Measurements from ENCODE around the gene OR10J4. TPM values are rescaled to one million over a fixed set of nuclear protein-coding genes. Genes with fewer than 3 reads are reported as not detected.

The OR10J4 gene
- total RNA-seq = not detected
- polyA plus RNA-seq = not detected

GRCh38 chr1:159431904-159432303 is at the start of gene OR10J4:
Gene OR10J4 (plus strand): TSS chr1:159432204.
- peaks cover 3 to 12% of the 10 kb centered on the region in 2 donors for H3K27me3 Mint-ChIP-seq
- CTCF ChIA-PET = no interaction called here

DNA sequence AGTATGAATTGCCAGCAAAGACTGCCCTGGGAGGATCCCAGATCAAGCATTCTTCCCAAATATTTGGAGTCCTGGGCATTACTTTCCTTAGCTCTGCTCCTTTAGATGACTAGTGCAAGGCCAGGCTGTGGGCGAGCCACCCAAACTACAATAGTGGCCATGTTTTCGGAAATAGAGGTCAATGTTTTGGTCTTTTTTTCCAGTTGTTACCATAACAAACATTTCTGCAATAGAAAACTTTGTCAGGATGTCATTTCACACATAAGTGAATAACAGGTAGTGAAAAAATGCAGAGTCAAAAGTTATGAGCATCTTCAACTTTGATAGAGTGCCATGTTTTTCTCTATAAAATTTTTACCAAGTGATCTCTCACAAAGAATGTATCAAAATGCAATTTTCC is 25.2 kb upstream of the OR10J4 start:
- H3K27ac ChIP-seq (ENCODE audit: low read depth, low read length) = no peak overlapping the region
- ChIA-PET POLR2A (no interaction called here), CTCF (no interaction called here)
- H3K27me3 ChIP-seq (ENCODE audit: insufficient read depth, low read length, poor library complexity, severe bottlenecking) = no peaks in the 10 kb centered on the region
- peaks cover 2 to 3% of the 10 kb centered on the region in 2 donors for H3K27me3 Mint-ChIP-seq
- H3K4me1 ChIP-seq (ENCODE audit: insufficient read depth, low read length) = no peaks in the 10 kb centered on the region
- no peak overlapping the region for H3K4me3 ChIP-seq (ENCODE audit: low read length)
- H3K27ac Mint-ChIP-seq = no peak overlapping the region
- no peak overlapping the region for H3K4me3 Mint-ChIP-seq
- no peaks in the 10 kb centered on the region for H3K36me3 ChIP-seq (ENCODE audit: insufficient read depth, low read length)
- DNase-seq = no peak
- H3K9me3 ChIP-seq (ENCODE audit: low read length) = no peaks in the 10 kb centered on the region
- H3K9me3 Mint-ChIP-seq = peaks cover 0 to 1% (median 0%) of the 10 kb centered on the region in 5 donors
- H3K4me1 Mint-ChIP-seq = no peaks in the 10 kb centered on the region
- H3K36me3 Mint-ChIP-seq = no peaks in the 10 kb centered on the region

More at GRCh38 chr1:159431904-159432303, at the start of gene OR10J4:
- POLR2A ChIA-PET = no interaction called here
- Mint-ChIP-seq H3K36me3 (no peaks in the 10 kb centered on the region), H3K4me1 (no peaks in the 10 kb centered on the region), H3K27ac (no peak within 1 kb of the TSS), H3K4me3 (no peak within 1 kb of the TSS), H3K9me3 (peaks cover 0 to 2% (median 0%) of the 10 kb centered on the region in 5 donors)
- no peaks in the 10 kb centered on the region for H3K9me3 ChIP-seq (ENCODE audit: low read length)
- no peaks in the 10 kb centered on the region for H3K36me3 ChIP-seq (ENCODE audit: insufficient read depth, low read length)
- H3K4me1 ChIP-seq (ENCODE audit: insufficient read depth, low read length) = no peaks in the 10 kb centered on the region
- H3K27ac ChIP-seq (ENCODE audit: low read depth, low read length) = no peak within 1 kb of the TSS
- DNase-seq = no peak
- H3K27me3 ChIP-seq (ENCODE audit: insufficient read depth, low read length, poor library complexity, severe bottlenecking) = no peaks in the 10 kb centered on the region
- no peak within 1 kb of the TSS for H3K4me3 ChIP-seq (ENCODE audit: low read length)

GRCh38 chr1:159408862-159409400 is 23.1 kb upstream of the OR10J4 start:
- H3K27me3 Mint-ChIP-seq = peaks cover 2 to 3% of the 10 kb centered on the region in 2 donors
- H3K27ac Mint-ChIP-seq = no peak overlapping the region
- H3K4me1 Mint-ChIP-seq = no peaks in the 10 kb centered on the region
- Histone ChIP-seq H3K27me3 (ENCODE audit: insufficient read depth, low read length, poor library complexity, severe bottlenecking) (no peaks in the 10 kb centered on the region), H3K9me3 (ENCODE audit: low read length) (no peaks in the 10 kb centered on the region), H3K4me1 (ENCODE audit: insufficient read depth, low read length) (no peaks in the 10 kb centered on the region), H3K27ac (ENCODE audit: low read depth, low read length) (no peak overlapping the region), H3K36me3 (ENCODE audit: insufficient read depth, low read length) (no peaks in the 10 kb centered on the region), H3K4me3 (ENCODE audit: low read length) (no peak overlapping the region)
- no peaks in the 10 kb centered on the region for H3K36me3 Mint-ChIP-seq
- CTCF ChIA-PET = no interaction called here
- H3K4me3 Mint-ChIP-seq = no peak overlapping the region
- DNase-seq = no peak
- peaks cover 0 to 3% (median 1%) of the 10 kb centered on the region in 5 donors for H3K9me3 Mint-ChIP-seq
- POLR2A ChIA-PET = no interaction called here

DNA sequence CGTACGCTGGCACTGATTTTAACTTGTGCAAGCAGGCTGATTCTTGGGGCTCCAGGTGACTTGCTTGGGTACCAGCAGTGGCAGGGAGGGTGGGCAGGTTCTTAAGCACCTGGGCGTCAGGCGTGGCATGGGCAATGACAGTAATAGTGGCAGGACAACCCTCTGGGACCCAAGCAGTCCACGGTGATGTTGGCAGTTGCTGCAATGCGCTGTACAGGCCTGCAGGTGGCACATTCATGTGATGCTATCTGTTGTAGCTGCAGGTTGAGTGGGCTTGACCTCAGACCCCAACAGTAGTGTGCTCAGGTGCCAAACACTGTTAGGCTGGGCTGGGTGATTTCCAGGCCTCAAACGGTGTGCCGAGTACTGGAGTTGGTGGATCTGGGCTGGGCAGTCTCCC is 10.2 kb upstream of the OR10J4 start:
- H3K4me3 Mint-ChIP-seq = no peak overlapping the region
- CTCF ChIA-PET = no interaction called here

GRCh38 chr1:159428536-159428935 is 3.5 kb upstream of the OR10J4 start:
- Histone ChIP-seq H3K4me3 (ENCODE audit: low read length) (no peak overlapping the region), H3K36me3 (ENCODE audit: insufficient read depth, low read length) (no peaks in the 10 kb centered on the region), H3K9me3 (ENCODE audit: low read length) (no peaks in the 10 kb centered on the region), H3K27me3 (ENCODE audit: insufficient read depth, low read length, poor library complexity, severe bottlenecking) (no peaks in the 10 kb centered on the region), H3K27ac (ENCODE audit: low read depth, low read length) (no peak overlapping the region), H3K4me1 (ENCODE audit: insufficient read depth, low read length) (no peaks in the 10 kb centered on the region)
- H3K27me3 Mint-ChIP-seq = peaks cover 4 to 11% of the 10 kb centered on the region in 2 donors
- H3K27ac Mint-ChIP-seq = no peak overlapping the region
- POLR2A ChIA-PET = no interaction called here
- no peak overlapping the region for H3K4me3 Mint-ChIP-seq
- CTCF ChIA-PET = no interaction called here
- no peaks in the 10 kb centered on the region for H3K4me1 Mint-ChIP-seq
- no peaks in the 10 kb centered on the region for H3K36me3 Mint-ChIP-seq
- no peak for DNase-seq
- no peaks in the 10 kb centered on the region for H3K9me3 Mint-ChIP-seq

More for the DNA sequence above, 10.2 kb upstream of the OR10J4 start:
- H3K36me3 Mint-ChIP-seq = peaks cover 0 to 3% (median 0%) of the 10 kb centered on the region in 3 donors
- H3K9me3 Mint-ChIP-seq = peaks cover 24 to 34% (median 32%) of the 10 kb centered on the region in 5 donors
- no peak overlapping the region for H3K27ac ChIP-seq (ENCODE audit: low read depth, low read length)
- peaks cover 9 to 16% of the 10 kb centered on the region in 2 donors for H3K27me3 Mint-ChIP-seq
- DNase-seq = no peak
- no peaks in the 10 kb centered on the region for H3K27me3 ChIP-seq (ENCODE audit: insufficient read depth, low read length, poor library complexity, severe bottlenecking)
- peaks cover 4% of the 10 kb centered on the region for H3K9me3 ChIP-seq (ENCODE audit: low read length)
- H3K4me1 Mint-ChIP-seq = no peaks in the 10 kb centered on the region
- no peak overlapping the region for H3K27ac Mint-ChIP-seq
- POLR2A ChIA-PET = no interaction called here
- H3K4me1 ChIP-seq (ENCODE audit: insufficient read depth, low read length) = no peaks in the 10 kb centered on the region
- H3K36me3 ChIP-seq (ENCODE audit: insufficient read depth, low read length) = no peaks in the 10 kb centered on the region
- no peak overlapping the region for H3K4me3 ChIP-seq (ENCODE audit: low read length)

- H3K27me3 Mint-ChIP-seq = peaks cover 4 to 11% of the 10 kb centered on the region in 2 donors
- no peak overlapping the region for H3K4me3 Mint-ChIP-seq
- Histone ChIP-seq H3K36me3 (ENCODE audit: insufficient read depth, low read length) (no peaks in the 10 kb centered on the region), H3K4me1 (ENCODE audit: insufficient read depth, low read length) (no peaks in the 10 kb centered on the region), H3K27me3 (ENCODE audit: insufficient read depth, low read length, poor library complexity, severe bottlenecking) (no peaks in the 10 kb centered on the region), H3K9me3 (ENCODE audit: low read length) (no peaks in the 10 kb centered on the region), H3K4me3 (ENCODE audit: low read length) (no peak overlapping the region), H3K27ac (ENCODE audit: low read depth, low read length) (no peak overlapping the region)
- H3K36me3 Mint-ChIP-seq = no peaks in the 10 kb centered on the region
- H3K9me3 Mint-ChIP-seq = no peaks in the 10 kb centered on the region
- POLR2A ChIA-PET = no interaction called here
- DNase-seq = no peak
- no peaks in the 10 kb centered on the region for H3K4me1 Mint-ChIP-seq
- no peak overlapping the region for H3K27ac Mint-ChIP-seq
- CTCF ChIA-PET = no interaction called here
These were observed 2.7 kb upstream of the OR10J4 start for GRCh38 chr1:159429074-159429861.

DNA sequence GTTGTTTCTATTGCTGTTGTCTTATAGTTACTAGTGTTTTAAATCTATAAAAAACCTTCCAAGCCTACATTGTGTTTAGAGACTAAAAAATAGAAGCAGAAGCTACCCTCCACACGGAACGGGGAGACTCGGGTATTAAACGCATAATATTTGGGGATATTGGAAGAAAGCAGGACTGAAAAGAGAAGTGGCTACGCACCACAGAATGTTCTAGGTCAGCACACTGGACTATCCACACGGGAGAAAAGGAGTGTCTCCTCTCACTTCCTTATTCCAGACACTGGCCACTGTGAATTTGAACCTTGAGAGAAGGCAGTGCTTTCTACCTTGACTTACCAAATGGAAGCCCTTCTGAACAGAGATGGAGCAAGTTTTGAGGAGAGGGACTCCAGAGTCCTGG is 1.0 kb upstream of the OR10J4 start:
- no peaks in the 10 kb centered on the region for H3K36me3 ChIP-seq (ENCODE audit: insufficient read depth, low read length)
- H3K27me3 Mint-ChIP-seq = peaks cover 3 to 8% of the 10 kb centered on the region in 2 donors
- H3K9me3 ChIP-seq (ENCODE audit: low read length) = no peaks in the 10 kb centered on the region
- no peak overlapping the region for H3K4me3 Mint-ChIP-seq
- H3K27ac Mint-ChIP-seq = no peak overlapping the region
- no peaks in the 10 kb centered on the region for H3K4me1 Mint-ChIP-seq
- no peak overlapping the region for H3K27ac ChIP-seq (ENCODE audit: low read depth, low read length)
- H3K9me3 Mint-ChIP-seq = peaks cover 0 to 2% (median 0%) of the 10 kb centered on the region in 5 donors
- ChIA-PET POLR2A (no interaction called here), CTCF (no interaction called here)
- no peaks in the 10 kb centered on the region for H3K36me3 Mint-ChIP-seq
- no peaks in the 10 kb centered on the region for H3K4me1 ChIP-seq (ENCODE audit: insufficient read depth, low read length)
- no peak overlapping the region for H3K4me3 ChIP-seq (ENCODE audit: low read length)
- no peaks in the 10 kb centered on the region for H3K27me3 ChIP-seq (ENCODE audit: insufficient read depth, low read length, poor library complexity, severe bottlenecking)
- no peak for DNase-seq

DNA sequence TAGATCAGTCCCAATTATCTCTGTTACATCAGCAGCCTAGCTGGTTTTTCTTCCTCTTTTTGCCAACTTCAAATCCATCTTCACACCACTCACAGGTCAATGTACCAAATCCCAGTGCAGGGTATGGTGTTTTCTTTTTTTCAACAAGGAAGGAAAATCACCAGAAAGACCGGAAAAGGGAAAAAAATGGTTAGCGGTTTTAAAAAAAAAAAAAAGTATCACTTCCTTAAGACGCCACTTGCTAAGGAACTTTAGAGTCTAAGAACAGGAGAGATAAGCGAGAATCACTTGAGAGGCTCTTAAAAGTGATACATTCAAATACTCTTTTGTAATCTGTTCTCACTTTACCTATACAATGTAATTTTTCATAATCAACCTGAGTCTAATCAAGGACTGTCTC is 4.5 kb downstream of the OR10J4 start:
- ChIA-PET POLR2A (no interaction called here), CTCF (no interaction called here)
- Mint-ChIP-seq H3K4me3 (no peak overlapping the region), H3K27me3 (peaks cover 11 to 21% of the 10 kb centered on the region in 2 donors), H3K9me3 (peaks cover 0 to 2% (median 0%) of the 10 kb centered on the region in 5 donors), H3K36me3 (no peaks in the 10 kb centered on the region), H3K4me1 (no peaks in the 10 kb centered on the region), H3K27ac (no peak overlapping the region)
- Histone ChIP-seq H3K27me3 (ENCODE audit: insufficient read depth, low read length, poor library complexity, severe bottlenecking) (no peaks in the 10 kb centered on the region), H3K4me3 (ENCODE audit: low read length) (no peak overlapping the region), H3K4me1 (ENCODE audit: insufficient read depth, low read length) (no peaks in the 10 kb centered on the region), H3K27ac (ENCODE audit: low read depth, low read length) (no peak overlapping the region), H3K9me3 (ENCODE audit: low read length) (no peaks in the 10 kb centered on the region), H3K36me3 (ENCODE audit: insufficient read depth, low read length) (no peaks in the 10 kb centered on the region)
- no peak for DNase-seq

Data from CD8-positive, alpha-beta memory T cell (primary cell).